Neutrophil (primary cell): ENCODE measurements around the gene SLIT3.
"Not testable (repeated sequence)": the region's sequence is repeated elsewhere in the genome, so short reads cannot be mapped to it uniquely, and the experiment has no call there.

Experiments
- H3K27ac ChIP-seq: fragments of 200-600 bp; sonication (generic); 2 replicates; pipeline ENCODE4 v1.5.1; 2016; ENCODE audit warnings: mild to moderate bottlenecking, moderate library complexity
- H3K27me3 ChIP-seq: fragments of 200-600 bp; sonication (generic); 2 replicates; pipeline ENCODE4 v1.6.0; 2016; ENCODE audit warnings: mild to moderate bottlenecking
- H3K36me3 ChIP-seq: fragments of 200-600 bp; sonication (generic); 2 replicates; pipeline ENCODE4 v1.5.1; 2017
- H3K4me1 ChIP-seq, 2 experiments: fragments of 200-600 bp in 1 of 2; sonication (generic) in 1 of 2; 1 replicate in 1 of 2; 2 replicates in 1 of 2; pipeline versions ENCODE4 v1.5.1 to v1.6.1; 2013 to 2016; ENCODE audit warnings: low read depth in 1 of 2, low read length in 1 of 2, mild to moderate bottlenecking in 1 of 2, moderate library complexity in 1 of 2; ENCODE audit not compliant: control insufficient read depth in 1 of 2, insufficient read depth in 1 of 2
- H3K4me3 ChIP-seq, 2 experiments: fragments of 200-600 bp in 1 of 2; sonication (generic) in 1 of 2; 1 replicate in 1 of 2; 2 replicates in 1 of 2; pipeline ENCODE4 v1.5.1; 2013 to 2016; ENCODE audit warnings: low read depth in 1 of 2, low read length in 1 of 2, mild to moderate bottlenecking in 1 of 2, moderate library complexity in 1 of 2
- H3K9me3 ChIP-seq: fragments of 200-600 bp; sonication (generic); 2 replicates; pipeline ENCODE4 v1.5.1; 2016
- TF ChIP-seq, protein P1 (sequence below): fragments of 200-600 bp; sonication (generic); IDR thresholded peaks from 2 replicates; pipeline ENCODE4 v1.5.1; 2016; ENCODE audit warnings: antibody characterized with exemption

SLIT3 gene

DNA sequence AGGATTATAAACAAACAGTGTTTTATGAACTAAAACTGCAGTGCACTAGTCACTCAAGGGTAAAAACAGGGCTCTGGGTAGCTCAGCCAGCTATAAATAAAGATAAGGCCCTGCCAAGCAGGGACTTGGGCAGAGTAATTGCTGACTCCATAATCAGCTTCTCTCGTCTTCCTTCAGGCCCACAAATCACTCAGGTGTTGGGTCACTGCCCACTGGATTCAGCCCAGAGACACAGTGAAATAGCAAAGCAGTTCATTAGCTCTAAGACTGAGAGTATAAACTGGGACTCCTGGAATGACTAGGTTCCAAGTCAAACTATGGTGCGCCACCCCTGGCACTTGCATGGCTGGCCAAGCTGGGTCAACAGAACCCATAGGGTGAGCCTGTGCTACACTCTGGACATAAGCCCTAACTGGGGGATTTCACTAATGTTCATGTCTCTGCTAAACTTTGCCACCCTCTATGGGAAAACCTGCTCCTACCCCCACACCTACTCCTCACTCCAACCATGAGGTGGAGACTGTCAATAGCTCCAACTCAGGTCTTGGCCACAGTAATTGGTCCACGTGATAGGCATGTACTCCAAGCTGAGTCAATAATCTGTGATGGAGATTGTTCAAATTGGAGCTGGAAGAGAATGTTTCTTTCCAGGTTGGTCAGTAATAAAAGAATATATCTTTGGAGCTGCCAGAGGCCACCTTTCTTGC is 158.5 kb downstream of the SLIT3 start:
- H3K4me1 ChIP-seq: no peaks in the 10 kb centered on the region
- H3K9me3 ChIP-seq: no peaks in the 10 kb centered on the region
- H3K27ac ChIP-seq: no peak overlapping the region
- no peaks in the 10 kb centered on the region for H3K36me3 ChIP-seq
- H3K4me3 ChIP-seq: no peak overlapping the region
- no peaks in the 10 kb centered on the region for H3K27me3 ChIP-seq
- TF ChIP-seq, protein P1, sequence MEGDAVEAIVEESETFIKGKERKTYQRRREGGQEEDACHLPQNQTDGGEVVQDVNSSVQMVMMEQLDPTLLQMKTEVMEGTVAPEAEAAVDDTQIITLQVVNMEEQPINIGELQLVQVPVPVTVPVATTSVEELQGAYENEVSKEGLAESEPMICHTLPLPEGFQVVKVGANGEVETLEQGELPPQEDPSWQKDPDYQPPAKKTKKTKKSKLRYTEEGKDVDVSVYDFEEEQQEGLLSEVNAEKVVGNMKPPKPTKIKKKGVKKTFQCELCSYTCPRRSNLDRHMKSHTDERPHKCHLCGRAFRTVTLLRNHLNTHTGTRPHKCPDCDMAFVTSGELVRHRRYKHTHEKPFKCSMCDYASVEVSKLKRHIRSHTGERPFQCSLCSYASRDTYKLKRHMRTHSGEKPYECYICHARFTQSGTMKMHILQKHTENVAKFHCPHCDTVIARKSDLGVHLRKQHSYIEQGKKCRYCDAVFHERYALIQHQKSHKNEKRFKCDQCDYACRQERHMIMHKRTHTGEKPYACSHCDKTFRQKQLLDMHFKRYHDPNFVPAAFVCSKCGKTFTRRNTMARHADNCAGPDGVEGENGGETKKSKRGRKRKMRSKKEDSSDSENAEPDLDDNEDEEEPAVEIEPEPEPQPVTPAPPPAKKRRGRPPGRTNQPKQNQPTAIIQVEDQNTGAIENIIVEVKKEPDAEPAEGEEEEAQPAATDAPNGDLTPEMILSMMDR: no peak

DNA sequence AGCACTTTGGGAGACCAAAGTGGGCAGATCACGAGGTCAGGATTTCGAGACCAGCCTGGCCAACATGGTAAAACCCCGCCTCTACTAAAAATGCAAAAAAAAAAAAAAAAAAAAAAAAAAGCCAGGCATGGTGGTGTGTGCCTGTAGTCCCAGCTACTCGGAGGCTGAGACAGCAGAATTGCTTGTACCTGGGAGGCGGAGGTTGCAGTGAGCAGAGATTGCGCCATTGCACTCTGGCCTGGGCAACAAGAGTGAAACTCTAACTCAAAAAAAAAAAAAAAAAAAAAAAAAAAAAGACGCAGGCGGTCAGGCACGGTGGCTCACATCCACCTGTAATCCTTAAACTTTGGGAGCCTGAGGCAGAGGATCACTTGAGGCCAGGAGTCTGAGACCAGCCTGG is 160.7 kb downstream of the SLIT3 start:
- H3K27ac ChIP-seq, H3K36me3 ChIP-seq, H3K9me3 ChIP-seq, H3K27me3 ChIP-seq, H3K4me3 ChIP-seq, H3K4me1 ChIP-seq: not testable (repeated sequence)

DNA sequence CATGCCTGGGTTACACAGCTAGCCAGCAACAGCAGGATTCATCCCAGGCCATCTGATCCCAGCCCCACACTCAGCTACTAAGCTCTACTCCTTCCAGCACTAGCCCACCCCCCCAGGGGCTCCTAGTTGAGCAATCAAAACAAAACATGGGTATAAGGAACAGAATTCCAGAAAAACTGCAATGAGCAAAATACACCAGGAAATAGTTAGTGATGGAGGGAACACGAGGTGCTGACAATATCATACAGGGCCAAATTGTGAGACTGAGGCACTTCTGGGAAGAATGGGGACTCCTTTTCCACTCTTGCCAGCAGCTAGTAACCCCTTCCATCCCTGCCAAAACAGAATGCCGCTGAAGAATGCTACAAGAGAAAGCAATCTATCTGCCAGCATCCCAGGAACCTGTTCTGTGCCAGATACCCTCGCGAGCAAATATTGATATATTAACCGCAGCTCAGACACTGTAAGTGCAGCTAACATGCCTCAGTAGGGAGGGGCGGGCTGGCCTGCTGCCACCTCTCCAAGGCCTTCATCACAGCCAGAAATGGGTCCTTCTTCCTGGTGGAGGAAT is 161.4 kb downstream of the SLIT3 start:
- Histone ChIP-seq H3K36me3 (no peaks in the 10 kb centered on the region), H3K27me3 (no peaks in the 10 kb centered on the region), H3K9me3 (no peaks in the 10 kb centered on the region), H3K4me3 (no peak overlapping the region), H3K27ac (no peak overlapping the region), H3K4me1 (no peaks in the 10 kb centered on the region)
- TF ChIP-seq, protein P1: no peak

DNA sequence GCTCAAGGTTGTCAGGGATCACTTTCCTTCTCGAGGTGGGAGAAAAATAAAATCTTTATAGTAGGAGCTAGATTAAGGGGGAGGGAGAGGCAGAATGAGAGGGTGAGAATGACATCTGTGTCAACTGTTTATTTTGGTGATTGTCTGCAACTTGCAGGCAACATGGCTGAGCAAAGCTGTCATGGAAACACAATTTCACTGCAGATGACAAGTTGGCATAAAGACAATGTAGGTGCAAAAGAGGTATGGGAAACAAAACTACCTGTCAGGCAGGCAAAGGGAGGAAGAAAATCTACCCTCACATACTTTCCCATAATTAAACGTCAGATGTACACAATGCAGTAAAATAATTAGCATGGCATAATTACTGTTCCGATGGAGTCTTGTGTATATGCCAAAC is 167.4 kb downstream of the SLIT3 start:
- Histone ChIP-seq H3K36me3 (no peaks in the 10 kb centered on the region), H3K4me3 (no peak overlapping the region), H3K4me1 (no peaks in the 10 kb centered on the region)

DNA sequence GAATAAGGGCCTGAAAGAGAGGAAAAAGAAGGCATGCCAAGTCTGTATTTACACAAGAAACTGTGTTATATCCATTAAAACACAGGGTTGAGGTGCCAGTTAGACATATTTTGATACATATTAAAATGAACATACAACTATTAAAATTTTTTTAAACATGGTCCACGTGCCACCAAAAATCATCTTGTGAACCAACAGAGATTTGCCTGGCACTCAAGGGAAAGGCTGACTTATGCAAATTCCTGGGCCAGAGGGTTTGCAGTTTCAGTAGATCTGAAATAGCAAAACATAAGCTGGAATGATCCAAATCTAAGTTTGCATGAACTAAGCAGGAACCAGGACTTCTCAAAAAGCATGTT is 168.7 kb downstream of the SLIT3 start:
- Histone ChIP-seq H3K36me3 (no peaks in the 10 kb centered on the region), H3K9me3 (no peaks in the 10 kb centered on the region), H3K27ac (no peak overlapping the region), H3K27me3 (no peaks in the 10 kb centered on the region), H3K4me1 (no peaks in the 10 kb centered on the region), H3K4me3 (no peak overlapping the region)
- TF ChIP-seq, protein P1: no peak

More for the DNA sequence above, 167.4 kb downstream of the SLIT3 start:
- no peaks in the 10 kb centered on the region for H3K27me3 ChIP-seq
- H3K9me3 ChIP-seq: no peaks in the 10 kb centered on the region
- H3K27ac ChIP-seq: no peak overlapping the region
- TF ChIP-seq, protein P1: no peak

DNA sequence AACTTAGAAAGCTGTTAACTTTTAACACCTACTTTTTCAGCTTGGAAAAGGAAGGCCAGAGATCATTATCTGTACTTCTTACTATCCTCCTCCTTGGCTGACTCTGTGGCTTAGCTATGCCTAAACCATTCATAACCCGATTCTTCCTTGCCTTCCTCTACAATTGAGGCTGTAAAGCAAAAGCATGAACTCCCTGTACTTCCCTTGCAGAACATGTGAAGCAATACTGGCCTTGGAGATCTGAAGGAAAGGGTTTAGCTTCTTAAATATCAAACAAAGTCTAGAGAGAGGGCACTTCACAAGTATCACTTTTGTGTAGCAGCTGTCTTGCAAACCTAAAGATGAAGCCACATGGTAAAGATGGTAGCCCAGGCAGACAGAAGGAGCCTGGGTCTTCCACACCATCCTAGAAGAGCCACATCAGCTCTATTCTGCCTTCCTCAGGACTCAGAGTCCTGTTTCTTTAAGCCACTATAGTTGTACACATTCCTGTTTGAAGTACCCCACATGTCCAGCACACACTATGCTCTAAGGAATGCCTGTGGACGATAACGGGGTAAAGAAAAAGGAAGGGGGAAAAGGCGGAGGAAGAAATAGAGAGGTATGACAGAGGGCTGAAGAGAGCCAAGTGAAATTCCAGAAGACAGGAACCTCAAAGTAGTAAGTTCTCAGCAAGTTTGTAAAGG is 169.2 kb downstream of the SLIT3 start:
- Histone ChIP-seq H3K36me3 (no peaks in the 10 kb centered on the region), H3K4me1 (no peaks in the 10 kb centered on the region), H3K27ac (no peak overlapping the region), H3K27me3 (no peaks in the 10 kb centered on the region), H3K9me3 (no peaks in the 10 kb centered on the region), H3K4me3 (no peak overlapping the region)
- TF ChIP-seq, protein P1: no peak
